GM12878 (cell line): Measurements from ENCODE around the gene CD1D. TPM values are rescaled to one million over a fixed set of nuclear protein-coding genes. Genes with fewer than 3 reads are reported as not detected.

Experiments
- ATAC-seq: fragments of 200-7000 bp; cut with Tn5 transposase; 3 replicates; pipeline ENCODE4 v1.9.1; 2020; ENCODE audit warnings: mild to moderate bottlenecking, moderate library complexity
- BruUV-seq: library from RNA; stranded (reverse); fragments of 400-500 nt; replicated peaks from 2 replicates; lab custom pipeline; 2021; lab: Mats Ljungman, UMichigan
- CTCF ChIA-PET: fragments of 300-600 bp; sonication (Branson Sonifier 250); formaldehyde crosslinking; extraction: SDS; loops from one replicate; lab custom pipeline; 2021; ENCODE audit warnings: inconsistent platforms; lab: Yijun Ruan, JAX
- POLR2A ChIA-PET: fragments of 350-600 bp; formaldehyde crosslinking; extraction: SDS; loops from one replicate; lab custom pipeline; 2021; ENCODE audit warnings: inconsistent platforms; lab: Charles Lee
- RAD21 ChIA-PET: fragments of 300-600 bp; sonication (Branson Sonifier 250); formaldehyde crosslinking; loops from one replicate; lab custom pipeline; 2023; ENCODE audit warnings: antibody characterized with exemption; ENCODE audit not compliant: unreplicated experiment; lab: Charles Lee
- SMC1A ChIA-PET: fragments of 300-600 bp; sonication (Branson Sonifier 250); formaldehyde crosslinking; loops from one replicate; lab custom pipeline; 2023; ENCODE audit not compliant: unreplicated experiment, uncharacterized antibody; lab: Charles Lee
- DNase-seq: peaks from one replicate; pipeline ENCODE4 v3.0.0-alpha.2; 2011; ENCODE audit warnings: low read depth, low spot score
- FAIRE-seq: peaks from 3 replicates; lab custom pipeline; 2011; peaks lifted over from hg19 to GRCh38; lab: Jason Lieb, UNC
- H2AFZ ChIP-seq: 2 replicates; pipeline ENCODE4 v1.6.0; 2011; ENCODE audit warnings: low read depth, low read length, control low read depth; ENCODE audit not compliant: control insufficient read depth
- H3K27ac ChIP-seq: 2 replicates; pipeline ENCODE4 v1.5.1; 2011; ENCODE audit warnings: control low read depth; ENCODE audit not compliant: control insufficient read depth, insufficient read depth
- H3K27me3 ChIP-seq, 2 experiments: replicated peaks in 1 of 2; 2 replicates each; pipeline versions ENCODE4 v1.6.0 to v1.6.1; 2011; ENCODE audit warnings: low read length in 1 of 2; ENCODE audit not compliant: control insufficient read depth in 2 of 2, insufficient read depth in 2 of 2
- H3K36me3 ChIP-seq, 2 experiments: 2 replicates each; pipeline ENCODE4 v1.5.1; 2011; ENCODE audit warnings: low read length in 1 of 2; ENCODE audit not compliant: control insufficient read depth in 2 of 2, insufficient read depth in 2 of 2
- H3K4me1 ChIP-seq: 2 replicates; pipeline ENCODE4 v1.6.1; 2011; ENCODE audit warnings: mild to moderate bottlenecking, low read length, moderate library complexity, mixed read lengths; ENCODE audit not compliant: control insufficient read depth, insufficient read depth
- H3K4me2 ChIP-seq: 2 replicates; pipeline ENCODE4 v1.6.0; 2011; ENCODE audit warnings: control low read depth; ENCODE audit not compliant: control insufficient read depth, insufficient read depth
- H3K4me3 ChIP-seq: fragments of 200-600 bp; sonication (generic); 2 replicates; pipeline ENCODE4 v1.5.1; 2016
- H3K79me2 ChIP-seq: 2 replicates; pipeline ENCODE4 v1.6.0; 2011; ENCODE audit warnings: low read length; ENCODE audit not compliant: control insufficient read depth, insufficient read depth
- H3K9ac ChIP-seq: 2 replicates; pipeline ENCODE4 v1.8.0; 2011; ENCODE audit warnings: low read length, control low read depth, mixed read lengths; ENCODE audit not compliant: control insufficient read depth, insufficient read depth
- H3K9me3 ChIP-seq: replicated peaks from 3 replicates; pipeline ENCODE4 v1.5.1; 2011; ENCODE audit warnings: mild to moderate bottlenecking, low read length; ENCODE audit not compliant: control insufficient read depth, insufficient read depth
- H4K20me1 ChIP-seq: 2 replicates; pipeline ENCODE4 v1.6.0; 2011; ENCODE audit not compliant: control insufficient read depth, insufficient read depth
- E2F8 ChIP-seq: fragments of 450-650 bp; IDR thresholded peaks from 2 replicates; pipeline ENCODE4 v1.6.1; 2018; ENCODE audit warnings: mild to moderate bottlenecking, low read depth, moderate library complexity; ENCODE audit not compliant: partially characterized antibody
- KDM1A ChIP-seq: fragments of 200-600 bp; sonication (generic); IDR thresholded peaks from 2 replicates; pipeline ENCODE4 v1.6.1; 2016; ENCODE audit warnings: borderline replicate concordance
- NFXL1 ChIP-seq: fragments of 450-650 bp; IDR thresholded peaks from 2 replicates; pipeline ENCODE4 v1.6.1; 2017; ENCODE audit warnings: antibody characterized with exemption, mild to moderate bottlenecking, borderline replicate concordance
- USF2 ChIP-seq: IDR thresholded peaks from 2 replicates; pipeline ENCODE4 v1.6.1; 2011; ENCODE audit warnings: low read depth, low read length, improper control_type of control experiment, borderline replicate concordance
- WGBS: methylation state at CpG from one replicate; pipeline ENCODE4 v1.1.6; 2016; ENCODE audit warnings: low lambda C conversion rate; ENCODE audit not compliant: insufficient replicate concordance, insufficient coverage; ENCODE audit errors: missing lambda C conversion rate; 5-methylcytosine and 5-hydroxymethylcytosine counted together
- in situ Hi-C: fragments of 300-500 bp; cut with MboI; formaldehyde crosslinking; loops from 9 replicates; pipeline ENCODE4 v1.14.3; 2018; ENCODE audit warnings: mixed read lengths
- intact Hi-C: fragments of 100-400 bp; cut with micrococcal nuclease; formaldehyde crosslinking; loops from one replicate; pipeline ENCODE4 v1.14.2; 2022; ENCODE audit not compliant: unreplicated experiment
- polyA plus RNA-seq, 11 experiments: library from polyadenylated mRNA; depleted of rRNA in 4 of 11; unstranded in 6 of 11; stranded (reverse) in 5 of 11; fragments of >200 nt; fragmentation: Nextera tagmentation in 4 of 11; fragmentation: Illumina TruSeq in 1 of 11; extraction: Ambion mirVana in 4 of 11; extraction: Trizol in 1 of 11; gene quantifications; 1 replicate in 1 of 11; 2 replicates in 10 of 11; pipeline versions ENCODE4 v1.2.1 to v1.2.3, GENCODE V29; 2011 to 2016; ENCODE audit warnings: inconsistent platforms in 2 of 11, missing spikeins in 2 of 11, low read depth in 1 of 11
- total RNA-seq, 4 experiments: library from RNA; depleted of rRNA in 3 of 4; stranded (reverse); fragments of >200 nt in 3 of 4; fragmentation: Illumina TruSeq in 1 of 4; extraction: Trizol in 1 of 4; gene quantifications; 2 replicates each; pipeline versions ENCODE4 v1.2.1 to v1.2.3, GENCODE V29; 2013 to 2021
- TF ChIP-seq, protein P1 (sequence below): fragments of 150-350 bp; IDR thresholded peaks from 2 replicates; pipeline ENCODE4 v1.6.1; 2014; ENCODE audit warnings: mild to moderate bottlenecking, low read depth, low read length

Gene CD1D
- total and polyA plus RNA-seq, 10 of the 15 experiments (the other 5 are each of a cell fraction or from before 2014, with no cell fraction given), result 0.21 to 1.4 (median 0.73) TPM; not detected in 2

DNA sequence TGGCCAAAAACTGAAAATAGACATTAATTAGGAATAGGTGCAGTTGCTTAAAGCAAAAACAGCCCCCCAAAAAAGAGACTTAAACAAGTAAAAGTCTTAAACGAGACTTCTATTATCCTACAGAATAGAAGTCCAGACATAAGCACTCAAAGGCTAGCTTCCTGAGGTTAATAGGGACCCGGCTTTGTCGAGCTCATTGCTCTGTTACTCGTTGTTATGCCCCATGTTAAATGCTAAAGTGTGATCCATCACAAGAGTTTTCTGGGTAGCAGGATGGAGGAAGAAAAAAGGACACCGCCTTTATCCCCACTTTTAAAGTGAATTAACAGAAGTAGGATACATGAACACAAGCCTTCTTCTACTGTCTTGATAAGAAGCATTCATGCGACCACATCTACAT is 10.6 kb downstream of the CD1D start:
- Histone ChIP-seq H3K4me1 (no peaks in the 10 kb centered on the region), H3K36me3 (no peaks in the 10 kb centered on the region), H3K27me3 (peaks cover 1 to 5% of the 10 kb centered on the region in 2 experiments; a peak in 3 of 4 replicates), H3K79me2 (no peaks in the 10 kb centered on the region), H3K9ac (no peak overlapping the region), H4K20me1 (no peaks in the 10 kb centered on the region), H3K27ac (no peak overlapping the region), H3K4me3 (no peak overlapping the region), H2AFZ (no peak overlapping the region), H3K9me3 (no peaks in the 10 kb centered on the region), H3K4me2 (no peak overlapping the region)
- FAIRE-seq, result no peak
- SMC1A ChIA-PET, result no interaction called here
- POLR2A ChIA-PET, result no interaction called here
- intact Hi-C loops (no loop called here), in situ Hi-C loops (no loop called here)
- no TSS peak for BruUV-seq
- 29% methylated on average over 6 of the region's 6 CpGs for WGBS
- TF ChIP-seq KDM1A (no peak), NFXL1 (no peak), E2F8 (no peak), USF2 (no peak)
- TF ChIP-seq, protein P1, sequence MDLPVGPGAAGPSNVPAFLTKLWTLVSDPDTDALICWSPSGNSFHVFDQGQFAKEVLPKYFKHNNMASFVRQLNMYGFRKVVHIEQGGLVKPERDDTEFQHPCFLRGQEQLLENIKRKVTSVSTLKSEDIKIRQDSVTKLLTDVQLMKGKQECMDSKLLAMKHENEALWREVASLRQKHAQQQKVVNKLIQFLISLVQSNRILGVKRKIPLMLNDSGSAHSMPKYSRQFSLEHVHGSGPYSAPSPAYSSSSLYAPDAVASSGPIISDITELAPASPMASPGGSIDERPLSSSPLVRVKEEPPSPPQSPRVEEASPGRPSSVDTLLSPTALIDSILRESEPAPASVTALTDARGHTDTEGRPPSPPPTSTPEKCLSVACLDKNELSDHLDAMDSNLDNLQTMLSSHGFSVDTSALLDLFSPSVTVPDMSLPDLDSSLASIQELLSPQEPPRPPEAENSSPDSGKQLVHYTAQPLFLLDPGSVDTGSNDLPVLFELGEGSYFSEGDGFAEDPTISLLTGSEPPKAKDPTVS, result no peak
- ATAC-seq, result no peak
- RAD21 ChIA-PET, result no interaction called here
- DNase-seq, result no peak
- CTCF ChIA-PET, result interaction anchor here (2.5 kb wide), 1 partner anchor 12 kb away, joined by 9 read pairs; no protein-coding TSS in a partner anchor
